AG10803 (cell line): ENCODE measurements around the gene PPP1R3E.

Experiments
- DNase-seq: peaks from one replicate; pipeline ENCODE4 v3.0.0; 2010; ENCODE audit warnings: low read depth
- H3K4me3 ChIP-seq: 2 replicates; pipeline ENCODE4 v1.5.1; 2011; ENCODE audit warnings: mild to moderate bottlenecking, low read length, control low read depth
- TF ChIP-seq, protein P1 (sequence below): conservative IDR thresholded peaks from 2 replicates; pipeline ENCODE4 v1.5.1; 2011; ENCODE audit warnings: mild to moderate bottlenecking, low read length, control low read depth, inconsistent platforms

Gene PPP1R3E

DNA sequence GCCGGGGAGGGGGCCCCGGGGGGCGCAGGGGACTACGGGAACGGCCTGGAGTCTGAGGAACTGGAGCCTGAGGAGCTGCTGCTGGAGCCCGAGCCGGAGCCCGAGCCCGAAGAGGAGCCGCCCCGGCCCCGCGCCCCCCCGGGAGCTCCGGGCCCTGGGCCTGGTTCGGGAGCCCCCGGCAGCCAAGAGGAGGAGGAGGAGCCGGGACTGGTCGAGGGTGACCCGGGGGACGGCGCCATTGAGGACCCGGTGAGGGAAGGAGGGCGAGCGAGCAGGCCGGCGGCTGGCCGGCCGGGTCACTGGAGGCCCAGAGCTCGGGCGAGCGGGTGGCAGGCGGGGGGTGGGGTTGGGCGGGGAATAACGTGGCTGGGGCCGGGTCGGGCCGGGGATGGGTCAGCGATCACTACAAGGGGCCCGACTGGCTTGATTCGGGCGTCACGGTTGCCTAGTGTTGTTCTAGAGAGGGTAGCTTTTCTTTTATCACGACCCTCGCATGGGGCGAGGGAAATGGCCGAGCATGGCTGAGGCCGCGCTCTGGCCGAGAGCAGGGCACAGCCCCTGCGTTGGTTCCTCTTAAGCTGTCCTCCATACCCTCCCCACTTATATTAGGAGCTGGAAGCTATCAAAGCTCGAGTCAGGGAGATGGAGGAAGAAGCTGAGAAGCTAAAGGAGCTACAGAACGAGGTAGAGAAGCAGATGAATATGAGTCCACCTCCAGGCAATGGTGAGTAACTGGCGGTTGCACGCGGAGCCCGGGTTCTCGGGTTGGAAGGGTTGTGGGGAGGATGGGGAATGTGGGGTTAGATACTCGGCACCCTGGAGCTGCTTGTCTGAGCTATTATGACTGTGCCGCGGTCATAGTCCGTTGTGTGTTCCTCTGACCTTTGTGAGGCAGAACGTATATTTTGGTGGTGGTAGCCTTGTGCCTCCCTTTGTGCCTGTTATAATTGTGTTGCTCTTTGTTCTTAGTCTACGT is 19.2 kb upstream of the PPP1R3E start:
- peak overlapping the region; percentile 93 for H3K4me3 ChIP-seq
- TF ChIP-seq, protein P1, sequence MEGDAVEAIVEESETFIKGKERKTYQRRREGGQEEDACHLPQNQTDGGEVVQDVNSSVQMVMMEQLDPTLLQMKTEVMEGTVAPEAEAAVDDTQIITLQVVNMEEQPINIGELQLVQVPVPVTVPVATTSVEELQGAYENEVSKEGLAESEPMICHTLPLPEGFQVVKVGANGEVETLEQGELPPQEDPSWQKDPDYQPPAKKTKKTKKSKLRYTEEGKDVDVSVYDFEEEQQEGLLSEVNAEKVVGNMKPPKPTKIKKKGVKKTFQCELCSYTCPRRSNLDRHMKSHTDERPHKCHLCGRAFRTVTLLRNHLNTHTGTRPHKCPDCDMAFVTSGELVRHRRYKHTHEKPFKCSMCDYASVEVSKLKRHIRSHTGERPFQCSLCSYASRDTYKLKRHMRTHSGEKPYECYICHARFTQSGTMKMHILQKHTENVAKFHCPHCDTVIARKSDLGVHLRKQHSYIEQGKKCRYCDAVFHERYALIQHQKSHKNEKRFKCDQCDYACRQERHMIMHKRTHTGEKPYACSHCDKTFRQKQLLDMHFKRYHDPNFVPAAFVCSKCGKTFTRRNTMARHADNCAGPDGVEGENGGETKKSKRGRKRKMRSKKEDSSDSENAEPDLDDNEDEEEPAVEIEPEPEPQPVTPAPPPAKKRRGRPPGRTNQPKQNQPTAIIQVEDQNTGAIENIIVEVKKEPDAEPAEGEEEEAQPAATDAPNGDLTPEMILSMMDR, result 0 out of 2 replicates have a peak, but pooled peaks have one; percentile 16
- DNase-seq, result peak; percentile 57

DNA sequence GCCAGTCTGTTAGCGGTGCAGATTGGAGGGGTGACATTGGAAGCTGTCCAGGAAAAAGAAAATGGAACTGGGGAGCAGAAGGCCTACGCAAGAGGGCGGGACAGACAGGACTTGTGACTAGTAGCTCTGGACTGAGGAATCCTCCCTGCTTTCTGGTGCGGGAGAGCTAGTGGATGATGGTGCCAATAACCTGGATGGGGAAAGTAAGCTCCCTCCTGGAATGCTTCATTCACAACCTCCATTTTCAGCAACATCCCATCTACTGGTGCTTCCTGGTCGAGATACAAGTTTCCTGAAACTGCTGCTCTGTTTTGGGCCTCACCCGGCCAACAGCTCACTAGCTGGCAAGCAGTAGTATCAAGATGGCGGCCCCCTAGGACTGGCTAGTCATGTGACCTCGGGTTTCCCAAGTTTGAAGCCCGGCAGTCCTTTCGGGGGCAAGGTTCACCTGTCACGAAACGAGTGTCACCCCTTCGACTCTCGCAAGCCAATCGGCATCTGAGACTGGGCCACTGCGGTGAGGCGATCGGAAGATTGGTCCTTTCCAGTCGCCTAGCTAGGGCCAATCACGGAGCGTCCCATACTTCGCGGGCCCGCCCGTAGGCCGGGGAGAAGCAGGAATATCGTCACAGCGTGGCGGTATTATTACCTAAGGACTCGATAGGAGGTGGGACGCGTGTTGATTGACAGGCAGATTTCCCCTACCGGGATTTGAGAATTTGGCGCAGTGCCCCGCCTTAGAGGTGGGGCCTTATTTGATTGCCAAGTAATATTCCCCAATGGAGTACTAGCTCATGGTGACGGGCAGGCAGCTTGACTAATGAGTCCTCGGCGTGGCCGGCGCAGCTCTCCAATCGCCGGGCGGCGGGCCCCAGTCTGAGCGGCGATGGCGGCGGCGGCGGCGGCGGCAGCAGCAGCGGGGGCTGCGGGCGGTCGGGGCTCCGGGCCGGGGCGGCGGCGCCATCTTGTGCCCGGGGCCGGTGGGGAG is 18.2 kb upstream of the PPP1R3E start, which contains the start of gene PABPN1:
Gene PABPN1, plus strand, starts transcription at position 874 of the 988 bp plus-strand sequence. Its CDS starts 13 bp downstream, at position 887.
- TF ChIP-seq, protein P1, result no peak

DNA sequence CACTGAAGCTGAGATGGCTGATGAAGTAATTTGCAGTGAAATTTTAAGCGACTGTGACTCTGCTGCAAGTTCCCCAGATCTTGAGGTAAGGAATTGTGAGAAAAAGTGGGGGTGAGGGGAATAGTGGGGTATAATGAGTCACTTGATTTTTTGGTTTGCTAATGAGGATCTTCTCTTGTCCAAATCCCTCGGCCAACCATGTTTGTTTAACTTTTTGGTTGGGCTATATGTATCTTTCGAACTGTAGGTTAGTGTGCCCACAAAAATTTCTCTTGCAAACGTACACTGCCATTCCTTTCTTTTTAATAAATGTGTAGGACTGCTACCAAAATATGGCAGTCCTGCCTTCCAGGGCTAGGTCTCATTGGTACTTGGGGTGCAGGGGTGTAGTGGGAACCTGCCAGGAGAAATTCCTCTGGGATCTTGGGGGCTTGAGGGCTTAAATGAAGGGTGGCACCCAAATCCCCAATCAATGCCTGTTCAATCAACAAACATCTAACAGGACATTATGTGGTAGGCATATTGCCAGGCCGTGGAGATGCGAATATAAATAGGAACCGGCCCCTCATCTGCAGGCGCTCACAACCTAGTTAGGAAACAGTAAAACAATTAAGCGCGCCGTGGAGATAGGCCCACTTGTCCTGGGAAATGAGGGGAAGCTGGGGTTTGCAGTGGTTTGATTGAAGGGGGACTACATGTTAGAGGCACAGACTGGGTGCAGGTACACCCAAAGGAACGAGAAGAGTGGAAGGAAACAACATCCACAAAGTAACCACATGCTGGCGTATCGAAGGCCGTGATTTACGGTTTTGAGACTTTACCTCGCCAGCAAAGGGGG is 17.3 kb upstream of the PPP1R3E start:
- H3K4me3 ChIP-seq, result peak overlapping the region; percentile 56
- TF ChIP-seq, protein P1, result no peak
- DNase-seq, result no peak

More for the DNA sequence above, 18.2 kb upstream of the PPP1R3E start, which contains the start of gene PABPN1:
- H3K4me3 ChIP-seq, result peak within 1 kb of the TSS; percentile 93
- peak; percentile 100 for DNase-seq

- DNase-seq, result no peak
- TF ChIP-seq, protein P1, result no peak
- H3K4me3 ChIP-seq, result no peak overlapping the region
These were observed 13.6 kb upstream of the PPP1R3E start for GRCh38 chr14:23316300-23316699.

DNA sequence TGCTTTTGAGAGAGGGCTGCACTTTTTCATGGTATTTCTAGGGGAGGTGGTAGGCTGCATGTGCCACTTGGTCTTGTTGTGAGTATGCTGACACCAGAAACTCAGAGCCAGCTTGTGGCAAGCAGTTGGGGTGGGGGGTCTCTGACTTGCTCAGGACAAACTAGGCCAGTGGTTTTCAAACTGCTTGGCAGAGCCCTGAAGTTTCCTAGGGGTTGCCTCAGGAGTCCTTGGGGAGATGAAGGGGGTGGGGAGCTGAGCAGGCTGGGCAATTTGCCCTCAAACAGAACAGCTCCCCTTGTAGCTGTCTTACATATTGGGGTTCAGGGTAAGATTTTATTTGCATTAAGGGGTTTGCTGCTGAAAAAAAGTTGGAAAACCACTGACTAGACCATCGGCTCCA is 7.9 kb upstream of the PPP1R3E start:
- DNase-seq, result no peak
- H3K4me3 ChIP-seq, result no peak overlapping the region
- TF ChIP-seq, protein P1, result no peak
